ENCODE data around the gene CD86.
"Not testable (repeated sequence)": the region's sequence is repeated elsewhere in the genome, so short reads cannot be mapped to it uniquely, and the experiment has no call there.

Gene CD86

GRCh38 chr3:122033023-122033422 is 22.1 kb upstream of the CD86 start:
- TF ChIP-seq EZH2 (IDR thresholded peaks at IDR 0.05) (no peak), POLR2AphosphoS5 (IDR thresholded peaks at IDR 0.05; ENCODE audit: borderline replicate concordance, low read depth, low read length) (no peak), FOXP2 (optimal IDR thresholded peaks at IDR 0.05; ENCODE audit: control extremely low read depth, extremely low read length, insufficient read depth) (no peak)
- Histone ChIP-seq H3K27ac (no peak overlapping the region), H3K9ac (ENCODE audit: insufficient read length) (no peak overlapping the region), H3K36me3 (ENCODE audit: insufficient read depth, low read length) (no peaks in the 10 kb centered on the region), H3K9me3 (ENCODE audit: low read depth, low read length) (no peaks in the 10 kb centered on the region), H3K4me3 (no peak overlapping the region)
- DNase-seq (ENCODE audit: low read depth, low spot score) = no peak

GRCh38 chr3:122047296-122047695 is 7.9 kb upstream of the CD86 start:
- DNase-seq (ENCODE audit: low read depth, low spot score); H3K4me3 ChIP-seq; H3K36me3 ChIP-seq (ENCODE audit: insufficient read depth, low read length); H3K27ac ChIP-seq; H3K9ac ChIP-seq (ENCODE audit: insufficient read length); H3K9me3 ChIP-seq (ENCODE audit: low read depth, low read length): not testable (repeated sequence)

GRCh38 chr3:122047773-122048172 is 7.4 kb upstream of the CD86 start:
- not testable (repeated sequence) for H3K9ac ChIP-seq (ENCODE audit: insufficient read length); H3K36me3 ChIP-seq (ENCODE audit: insufficient read depth, low read length); DNase-seq (ENCODE audit: low read depth, low spot score)

GRCh38 chr3:122052968-122053367 is 2.2 kb upstream of the CD86 start:
- Histone ChIP-seq H3K9me3 (ENCODE audit: low read depth, low read length) (no peaks in the 10 kb centered on the region), H3K4me3 (no peak overlapping the region), H3K27ac (no peak overlapping the region), H3K36me3 (ENCODE audit: insufficient read depth, low read length) (no peaks in the 10 kb centered on the region), H3K9ac (ENCODE audit: insufficient read length) (no peak overlapping the region)
- TF ChIP-seq EZH2 (IDR thresholded peaks at IDR 0.05) (no peak), FOXP2 (optimal IDR thresholded peaks at IDR 0.05; ENCODE audit: control extremely low read depth, extremely low read length, insufficient read depth) (no peak), POLR2AphosphoS5 (IDR thresholded peaks at IDR 0.05; ENCODE audit: borderline replicate concordance, low read depth, low read length) (no peak)
- no peak for DNase-seq (ENCODE audit: low read depth, low spot score)

More at GRCh38 chr3:122047773-122048172, 7.4 kb upstream of the CD86 start:
- not testable (repeated sequence) for H3K4me3 ChIP-seq; H3K27ac ChIP-seq; H3K9me3 ChIP-seq (ENCODE audit: low read depth, low read length)

GRCh38 chr3:122057671-122058070 is 2.5 kb downstream of the CD86 start:
- Histone ChIP-seq H3K4me3 (no peak overlapping the region), H3K36me3 (ENCODE audit: insufficient read depth, low read length) (no peaks in the 10 kb centered on the region), H3K27ac (no peak overlapping the region), H3K9me3 (ENCODE audit: low read depth, low read length) (no peaks in the 10 kb centered on the region), H3K9ac (ENCODE audit: insufficient read length) (no peak overlapping the region)
- TF ChIP-seq FOXP2 (optimal IDR thresholded peaks at IDR 0.05; ENCODE audit: control extremely low read depth, extremely low read length, insufficient read depth) (no peak), EZH2 (IDR thresholded peaks at IDR 0.05) (no peak), POLR2AphosphoS5 (IDR thresholded peaks at IDR 0.05; ENCODE audit: borderline replicate concordance, low read depth, low read length) (no peak)
- no peak for DNase-seq (ENCODE audit: low read depth, low spot score)

GRCh38 chr3:122058294-122058693 is 3.1 kb downstream of the CD86 start:
- no peak for DNase-seq (ENCODE audit: low read depth, low spot score)
- Histone ChIP-seq H3K36me3 (ENCODE audit: insufficient read depth, low read length) (no peaks in the 10 kb centered on the region), H3K9me3 (ENCODE audit: low read depth, low read length) (no peaks in the 10 kb centered on the region), H3K4me3 (no peak overlapping the region), H3K9ac (ENCODE audit: insufficient read length) (no peak overlapping the region), H3K27ac (no peak overlapping the region)
- TF ChIP-seq FOXP2 (optimal IDR thresholded peaks at IDR 0.05; ENCODE audit: control extremely low read depth, extremely low read length, insufficient read depth) (no peak), EZH2 (IDR thresholded peaks at IDR 0.05) (no peak), POLR2AphosphoS5 (IDR thresholded peaks at IDR 0.05; ENCODE audit: borderline replicate concordance, low read depth, low read length) (no peak)

- DNase-seq (ENCODE audit: low read depth, low spot score) = no peak
- TF ChIP-seq POLR2AphosphoS5 (IDR thresholded peaks at IDR 0.05; ENCODE audit: borderline replicate concordance, low read depth, low read length) = no peak
- TF ChIP-seq FOXP2 (optimal IDR thresholded peaks at IDR 0.05; ENCODE audit: control extremely low read depth, extremely low read length, insufficient read depth) = no peak
- no peak for TF ChIP-seq EZH2 (IDR thresholded peaks at IDR 0.05)
- no peaks in the 10 kb centered on the region for H3K9me3 ChIP-seq (ENCODE audit: low read depth, low read length)
Observed at GRCh38 chr3:122060040-122060698, 5.0 kb downstream of the CD86 start.

GRCh38 chr3:122063908-122064307 is 8.7 kb downstream of the CD86 start:
- Histone ChIP-seq H3K9ac (ENCODE audit: insufficient read length) (no peak overlapping the region), H3K27ac (no peak overlapping the region), H3K36me3 (ENCODE audit: insufficient read depth, low read length) (no peaks in the 10 kb centered on the region), H3K4me3 (no peak overlapping the region), H3K9me3 (ENCODE audit: low read depth, low read length) (no peaks in the 10 kb centered on the region)
- TF ChIP-seq EZH2 (IDR thresholded peaks at IDR 0.05) = no peak
- TF ChIP-seq POLR2AphosphoS5 (IDR thresholded peaks at IDR 0.05; ENCODE audit: borderline replicate concordance, low read depth, low read length) = no peak
- TF ChIP-seq FOXP2 (optimal IDR thresholded peaks at IDR 0.05; ENCODE audit: control extremely low read depth, extremely low read length, insufficient read depth) = no peak
- DNase-seq (ENCODE audit: low read depth, low spot score) = no peak

More at GRCh38 chr3:122060040-122060698, 5.0 kb downstream of the CD86 start:
- H3K4me3 ChIP-seq = no peak overlapping the region
- no peak overlapping the region for H3K9ac ChIP-seq (ENCODE audit: insufficient read length)
- H3K27ac ChIP-seq = no peak overlapping the region
- H3K36me3 ChIP-seq (ENCODE audit: insufficient read depth, low read length) = no peaks in the 10 kb centered on the region

- Histone ChIP-seq H3K27ac (no peak overlapping the region), H3K4me3 (no peak overlapping the region), H3K9ac (ENCODE audit: insufficient read length) (no peak overlapping the region), H3K36me3 (ENCODE audit: insufficient read depth, low read length) (no peaks in the 10 kb centered on the region), H3K9me3 (ENCODE audit: low read depth, low read length) (no peaks in the 10 kb centered on the region)
- TF ChIP-seq EZH2 (IDR thresholded peaks at IDR 0.05) = no peak
- TF ChIP-seq POLR2AphosphoS5 (IDR thresholded peaks at IDR 0.05; ENCODE audit: borderline replicate concordance, low read depth, low read length) = no peak
- no peak for TF ChIP-seq FOXP2 (optimal IDR thresholded peaks at IDR 0.05; ENCODE audit: control extremely low read depth, extremely low read length, insufficient read depth)
- DNase-seq (ENCODE audit: low read depth, low spot score) = no peak
Observed at GRCh38 chr3:122064326-122064725, 9.2 kb downstream of the CD86 start.
